ENCODE data around the gene GREM1. TPM values are rescaled to one million over a fixed set of nuclear protein-coding genes. Genes with fewer than 3 reads are reported as not detected.

Gene GREM1
- total and polyA plus RNA-seq, 2 of the 4 experiments (the other 2 are of a cell fraction), result 848 to 852 TPM

DNA sequence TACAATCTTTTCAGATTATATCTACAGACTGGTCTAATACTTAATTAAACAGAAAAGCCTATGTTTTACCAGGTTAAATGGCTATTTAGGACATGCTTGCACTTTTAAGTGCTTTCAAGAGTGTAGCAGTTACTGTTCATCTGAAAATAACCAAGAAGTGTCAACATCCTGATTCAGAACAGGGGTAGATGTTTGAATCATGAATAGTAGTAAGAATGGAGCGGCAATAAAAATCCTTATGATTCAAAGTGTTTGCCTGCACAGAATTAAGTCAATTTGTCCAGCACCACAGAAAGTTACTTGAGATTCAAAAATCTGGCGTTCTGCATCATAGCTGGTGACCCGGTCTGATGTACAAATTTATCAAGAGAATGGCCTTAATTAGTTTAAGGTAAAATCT, 48.3 kb downstream of the GREM1 start:
- in situ Hi-C loops (cut with MboI; ENCODE audit: low sequenced_read_pairs), result no loop called here
- Histone ChIP-seq H3K14ac (replicated peaks; ENCODE audit: low read depth, low read length) (no peak overlapping the region), H3K36me3 (ENCODE audit: control insufficient read depth, insufficient read depth, low read length) (peaks cover 5% of the 10 kb centered on the region), H3K18ac (ENCODE audit: low read depth, low read length) (no peak overlapping the region), H3K4me3 (ENCODE audit: insufficient read depth, low read depth, low read length) (no peak overlapping the region), H3K27me3 (ENCODE audit: control insufficient read depth, insufficient read depth, low read length) (no peaks in the 10 kb centered on the region), H3K4me2 (ENCODE audit: low read depth, low read length) (no peak overlapping the region), H4K8ac (ENCODE audit: low read depth in 2 of 2, low read length in 2 of 2) (peak overlapping the region; percentile 26 to 43; a peak in 2 of 4 replicates), H2BK20ac (ENCODE audit: low read depth, low read length) (no peak overlapping the region), H2AK9ac (replicated peaks; ENCODE audit: low read depth, low read length, poor library complexity) (no peak overlapping the region), H2AK5ac (ENCODE audit: low read depth, low read length) (no peak overlapping the region), H3K79me1 (ENCODE audit: low read depth in 1 of 2, low read length in 2 of 2) (peaks cover 28 to 62% of the 10 kb centered on the region in 2 experiments), H2BK15ac (ENCODE audit: low read depth, low read length) (no peak overlapping the region), H2BK120ac (ENCODE audit: low read depth, low read length) (no peak overlapping the region), H3K4ac (ENCODE audit: low read depth, low read length) (no peak overlapping the region), H3K9ac (ENCODE audit: low read depth, low read length) (no peak overlapping the region), H2BK5ac (ENCODE audit: low read depth, low read length, poor library complexity, severe bottlenecking) (peak overlapping the region; percentile 11), H3K27ac (ENCODE audit: insufficient read depth, low read length) (no peak overlapping the region), H3K23ac (ENCODE audit: low read depth, low read length) (no peak overlapping the region), H2AFZ (replicated peaks; ENCODE audit: low read length, poor library complexity) (no peak overlapping the region), H3K4me1 (ENCODE audit: control insufficient read depth, insufficient read depth, low read length) (peaks cover 9% of the 10 kb centered on the region; the same call in 1 of the 2 replicates), H3K9me1 (ENCODE audit: insufficient read depth, low read length) (peaks cover 3% of the 10 kb centered on the region), H3K56ac (ENCODE audit: extremely low read depth, insufficient read depth, low read length) (no peak overlapping the region), H4K5ac (ENCODE audit: low read depth, low read length) (no peak overlapping the region), H4K20me1 (ENCODE audit: insufficient read depth, low read length) (no peaks in the 10 kb centered on the region), H4K91ac (ENCODE audit: insufficient read depth, low read depth, low read length) (no peak overlapping the region), H3K9me3 (ENCODE audit: control insufficient read depth, insufficient read depth, low read length) (no peaks in the 10 kb centered on the region)
- dilution Hi-C loops (cut with HindIII; ENCODE audit: low sequenced_read_pairs, unreplicated experiment), result no loop called here
- POLR2A ChIA-PET (ENCODE audit: unreplicated experiment), result no interaction called here
- no peak for DNase-seq
- CTCF ChIA-PET, result no interaction called here
- no TSS peak for BruUV-seq (replicated peaks)
- 40% methylated on average over 1 of the region's 3 CpGs; no CpG with 5 or more reads in 1 of the 2 experiments for WGBS, 2 experiments (ENCODE audit: extremely low coverage in 2 of 2, insufficient read length in 1 of 2)
- ATAC-seq (ENCODE audit: low read depth), result no peak
- intact Hi-C loops (cut with micrococcal nuclease), result no loop called here
- TF ChIP-seq CHD1 (IDR thresholded peaks at IDR 0.05; ENCODE audit: low read depth, low read length) (no peak), POLR2A (IDR thresholded peaks at IDR 0.05; ENCODE audit: low read depth, low read length) (no peak), MXI1 (IDR thresholded peaks at IDR 0.05; ENCODE audit: borderline replicate concordance, low read depth, low read length) (no peak), MAZ (IDR thresholded peaks at IDR 0.05; ENCODE audit: borderline replicate concordance, low read depth, low read length) (no peak), BHLHE40 (IDR thresholded peaks at IDR 0.05; ENCODE audit: low read depth, low read length) (no peak), RFX5 (IDR thresholded peaks at IDR 0.05; ENCODE audit: low read depth, low read length) (no peak), CEBPB (IDR thresholded peaks at IDR 0.05; ENCODE audit: low read depth, low read length) (no peak), ELK1 (IDR thresholded peaks at IDR 0.05; ENCODE audit: borderline replicate concordance, low read depth, low read length) (no peak), MAFK (IDR thresholded peaks at IDR 0.05; ENCODE audit: low read depth, low read length) (no peak), SMC3 (IDR thresholded peaks at IDR 0.05; ENCODE audit: low read depth, low read length) (no peak), NFE2L2 (IDR thresholded peaks at IDR 0.05; ENCODE audit: low read depth, low read length) (no peak), RAD21 (IDR thresholded peaks at IDR 0.05; ENCODE audit: low read length) (no peak), USF2 (IDR thresholded peaks at IDR 0.05; ENCODE audit: low read depth, low read length) (no peak), RCOR1 (IDR thresholded peaks at IDR 0.05; ENCODE audit: insufficient replicate concordance, low read length) (no peak), FOS (IDR thresholded peaks at IDR 0.05; ENCODE audit: low read depth, low read length) (no peak)
- TF ChIP-seq, protein P1, sequence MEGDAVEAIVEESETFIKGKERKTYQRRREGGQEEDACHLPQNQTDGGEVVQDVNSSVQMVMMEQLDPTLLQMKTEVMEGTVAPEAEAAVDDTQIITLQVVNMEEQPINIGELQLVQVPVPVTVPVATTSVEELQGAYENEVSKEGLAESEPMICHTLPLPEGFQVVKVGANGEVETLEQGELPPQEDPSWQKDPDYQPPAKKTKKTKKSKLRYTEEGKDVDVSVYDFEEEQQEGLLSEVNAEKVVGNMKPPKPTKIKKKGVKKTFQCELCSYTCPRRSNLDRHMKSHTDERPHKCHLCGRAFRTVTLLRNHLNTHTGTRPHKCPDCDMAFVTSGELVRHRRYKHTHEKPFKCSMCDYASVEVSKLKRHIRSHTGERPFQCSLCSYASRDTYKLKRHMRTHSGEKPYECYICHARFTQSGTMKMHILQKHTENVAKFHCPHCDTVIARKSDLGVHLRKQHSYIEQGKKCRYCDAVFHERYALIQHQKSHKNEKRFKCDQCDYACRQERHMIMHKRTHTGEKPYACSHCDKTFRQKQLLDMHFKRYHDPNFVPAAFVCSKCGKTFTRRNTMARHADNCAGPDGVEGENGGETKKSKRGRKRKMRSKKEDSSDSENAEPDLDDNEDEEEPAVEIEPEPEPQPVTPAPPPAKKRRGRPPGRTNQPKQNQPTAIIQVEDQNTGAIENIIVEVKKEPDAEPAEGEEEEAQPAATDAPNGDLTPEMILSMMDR (conservative IDR thresholded peaks at IDR 0.05; ENCODE audit: low read depth, low read length), result no peak
